ENCODE measurements around the gene PIGP. TPM values are rescaled to one million over a fixed set of nuclear protein-coding genes. Genes with fewer than 3 reads are reported as not detected.

PIGP gene
- total and polyA plus RNA-seq, 10 of the 15 experiments (the other 5 are each of a cell fraction or from before 2014, with no cell fraction given) = 17.0 to 65.0 (median 29.5) TPM

GRCh38 chr21:37062593-37062935 lies 10.3 kb downstream of the PIGP start:
- H4K20me1 ChIP-seq (ENCODE audit: control insufficient read depth, insufficient read depth) = no peaks in the 10 kb centered on the region
- DNase-seq (ENCODE audit: low read depth, low spot score) = no peak
- H3K27me3 ChIP-seq (replicated peaks in 1 of 2; ENCODE audit: control insufficient read depth in 2 of 2, insufficient read depth in 2 of 2, low read length in 1 of 2) = no peaks in the 10 kb centered on the region
- in situ Hi-C loops (cut with MboI) (no loop called here), intact Hi-C loops (cut with micrococcal nuclease; ENCODE audit: unreplicated experiment) (no loop called here)
- no peaks in the 10 kb centered on the region; the same call in 2 of the 3 replicates for H3K9me3 ChIP-seq (replicated peaks; ENCODE audit: control insufficient read depth, insufficient read depth, low read length)
- no peak for TF ChIP-seq EZH2 (IDR thresholded peaks at IDR 0.05; ENCODE audit: borderline replicate concordance, control insufficient read depth, low read depth, low read length)
- TF ChIP-seq WRNIP1 (IDR thresholded peaks at IDR 0.05; ENCODE audit: borderline replicate concordance, low read depth, low read length) = no peak
- TF ChIP-seq SMC3 (IDR thresholded peaks at IDR 0.05; ENCODE audit: borderline replicate concordance, low read length) = no peak
- TF ChIP-seq IRF3 (IDR thresholded peaks at IDR 0.05) = no peak
- no peak for TF ChIP-seq SMAD5 (IDR thresholded peaks at IDR 0.05; ENCODE audit: low read depth)
- TF ChIP-seq ESRRA (IDR thresholded peaks at IDR 0.05; ENCODE audit: low read length) = no peak
- no peak for TF ChIP-seq KAT2A (conservative IDR thresholded peaks at IDR 0.05; ENCODE audit: control insufficient read depth, low read depth, low read length)
- TF ChIP-seq ZNF207 (IDR thresholded peaks at IDR 0.05; ENCODE audit: borderline replicate concordance) = no peak
- no peak for TF ChIP-seq ZNF274 (IDR thresholded peaks at IDR 0.05; ENCODE audit: insufficient read depth, insufficient read length)
- no peak for TF ChIP-seq E4F1 (IDR thresholded peaks at IDR 0.05; ENCODE audit: borderline replicate concordance, partially characterized antibody)
- no peak for TF ChIP-seq ELK1 (IDR thresholded peaks at IDR 0.05; ENCODE audit: low read depth, low read length)
- no peak for TF ChIP-seq KDM1A (IDR thresholded peaks at IDR 0.05; ENCODE audit: borderline replicate concordance)
- no peak for TF ChIP-seq MTA2 (IDR thresholded peaks at IDR 0.05; ENCODE audit: low read depth)
- TF ChIP-seq ZBTB4 (CRISPR knock-in tag; IDR thresholded peaks at IDR 0.05) = no peak
- TF ChIP-seq MEF2B (IDR thresholded peaks at IDR 0.05; ENCODE audit: partially characterized antibody, poor library complexity, severe bottlenecking) = no peak
- BruUV-seq (replicated peaks) = no TSS peak
- peaks cover 0 to 5% of the 10 kb centered on the region in 2 experiments; a peak in 1 of 4 replicates for H3K36me3 ChIP-seq (ENCODE audit: control insufficient read depth in 2 of 2, insufficient read depth in 2 of 2, low read length in 1 of 2)
- POLR2A ChIA-PET = no interaction called here
- H3K9ac ChIP-seq (ENCODE audit: control insufficient read depth, insufficient read depth, low read length) = no peak overlapping the region
- SMC1A ChIA-PET (ENCODE audit: uncharacterized antibody, unreplicated experiment) = no interaction called here
- WGBS (ENCODE audit: insufficient coverage, insufficient replicate concordance, low lambda C conversion rate, missing lambda C conversion rate) = 75% methylated on average over 6 of the region's 6 CpGs
- H3K4me2 ChIP-seq (ENCODE audit: control insufficient read depth, insufficient read depth) = no peak overlapping the region
- no peaks in the 10 kb centered on the region for H3K79me2 ChIP-seq (ENCODE audit: control insufficient read depth, insufficient read depth, low read length)
- RAD21 ChIA-PET (ENCODE audit: unreplicated experiment) = interaction anchor here (1.0 kb wide), 1 partner anchor 48 kb away, joined by 3 read pairs; no protein-coding TSS in a partner anchor
- ATAC-seq = no peak
- no peak overlapping the region for H2AFZ ChIP-seq (ENCODE audit: control insufficient read depth, low read depth, low read length)
- H3K27ac ChIP-seq (ENCODE audit: control insufficient read depth, insufficient read depth) = no peak overlapping the region
- no peak for FAIRE-seq
- CTCF ChIA-PET = interaction anchor here (1.8 kb wide), 1 partner anchor 86 kb away, joined by 4 read pairs; no protein-coding TSS in a partner anchor
- no peak overlapping the region for H3K4me3 ChIP-seq
- no peaks in the 10 kb centered on the region for H3K4me1 ChIP-seq (ENCODE audit: control insufficient read depth, insufficient read depth, low read length)
